Activated CD8-positive, alpha-beta memory T cell treated with anti-CD3 and anti-CD28 coated beads for 36 hours (primary cell): ENCODE measurements around the gene ABLIM1. TPM values are rescaled to one million over a fixed set of nuclear protein-coding genes. Genes with fewer than 3 reads are reported as not detected.

Source experiments
- CTCF ChIA-PET: fragments of 350-600 bp; sonication (Branson Sonifier 250); formaldehyde crosslinking; loops from one replicate; lab custom pipeline; 2021; ENCODE audit warnings: antibody characterized with exemption; lab: Charles Lee
- POLR2A ChIA-PET: fragments of 350-600 bp; sonication (Branson Sonifier 250); formaldehyde crosslinking; loops from one replicate; lab custom pipeline; 2021; ENCODE audit warnings: antibody characterized with exemption; lab: Charles Lee
- total RNA-seq, 2 experiments: library from RNA; stranded (reverse); gene quantifications; one replicate each; pipeline ENCODE4 v1.2.3, GENCODE V29; 2021

Gene ABLIM1
- total RNA-seq, 2 experiments from 2014 or later: 44.4 to 47.7 TPM

DNA sequence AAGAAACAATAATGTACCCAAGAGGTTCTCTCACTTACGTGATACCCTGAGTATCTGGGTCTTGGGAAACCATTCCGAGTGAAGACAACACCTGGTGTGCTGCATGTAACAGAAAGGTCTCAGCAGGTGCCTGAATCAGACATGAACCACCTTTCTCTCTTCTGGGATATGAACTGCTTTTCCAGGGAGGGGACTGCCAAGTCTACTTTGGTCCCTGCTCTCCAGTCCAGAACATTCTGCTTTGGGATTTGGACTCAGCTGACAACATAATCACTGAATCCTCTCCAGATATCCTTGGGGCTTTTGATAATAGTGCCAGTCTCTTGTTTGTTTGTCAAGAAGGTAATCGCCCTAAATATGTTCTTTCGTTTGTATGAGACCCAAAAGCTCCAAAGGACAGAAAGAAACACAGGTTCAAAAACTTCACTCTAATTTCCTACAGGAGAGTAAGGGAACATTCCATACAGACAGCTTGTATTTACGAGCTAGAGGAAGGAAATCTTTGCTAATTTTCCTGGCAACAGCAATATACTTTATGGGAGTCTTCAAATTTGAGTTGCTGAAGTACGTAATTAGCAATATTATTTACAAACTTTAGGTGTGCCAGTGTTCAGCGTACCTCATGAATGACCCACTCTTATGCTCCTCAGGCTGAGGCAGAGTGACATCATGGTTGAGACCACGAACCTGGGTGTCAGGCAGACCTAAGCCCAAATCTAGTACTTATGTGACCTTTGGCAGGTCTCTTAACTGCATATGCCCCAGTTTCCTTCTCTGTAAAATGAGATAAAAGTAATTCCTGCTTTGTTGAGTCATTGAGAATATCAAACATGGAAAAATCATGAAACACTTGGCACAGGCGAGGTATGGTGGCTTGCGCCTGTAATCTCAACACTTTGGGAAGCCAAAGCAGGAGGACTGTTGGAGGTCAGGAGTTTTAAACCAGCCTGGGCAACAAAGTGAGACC is 5.4 kb downstream of the ABLIM1 start:
- POLR2A ChIA-PET: no interaction called here
- CTCF ChIA-PET: no interaction called here

GRCh38 chr10:114650831-114651230 is 7.2 kb downstream of the ABLIM1 start:
- POLR2A ChIA-PET: no interaction called here
- CTCF ChIA-PET: no interaction called here

DNA sequence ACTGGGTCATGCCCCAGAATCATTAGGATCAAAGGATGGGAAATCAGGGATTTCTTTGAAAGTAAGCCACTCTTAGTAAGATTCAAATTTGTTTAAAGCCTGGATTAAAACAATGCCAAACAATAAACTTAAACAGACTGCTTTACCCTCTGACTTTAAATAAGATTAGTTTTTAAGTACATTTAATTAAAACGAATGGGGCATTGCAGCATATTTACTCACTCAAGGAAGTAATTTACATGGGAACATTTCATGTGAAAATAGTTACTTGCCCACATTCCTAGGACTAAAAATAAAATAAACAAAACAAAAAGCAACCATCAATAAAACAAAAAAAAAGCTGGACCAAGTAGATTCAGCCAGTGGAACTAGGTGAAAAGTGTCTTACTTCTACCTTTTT is 7.8 kb downstream of the ABLIM1 start:
- CTCF ChIA-PET: no interaction called here
- POLR2A ChIA-PET: no interaction called here

DNA sequence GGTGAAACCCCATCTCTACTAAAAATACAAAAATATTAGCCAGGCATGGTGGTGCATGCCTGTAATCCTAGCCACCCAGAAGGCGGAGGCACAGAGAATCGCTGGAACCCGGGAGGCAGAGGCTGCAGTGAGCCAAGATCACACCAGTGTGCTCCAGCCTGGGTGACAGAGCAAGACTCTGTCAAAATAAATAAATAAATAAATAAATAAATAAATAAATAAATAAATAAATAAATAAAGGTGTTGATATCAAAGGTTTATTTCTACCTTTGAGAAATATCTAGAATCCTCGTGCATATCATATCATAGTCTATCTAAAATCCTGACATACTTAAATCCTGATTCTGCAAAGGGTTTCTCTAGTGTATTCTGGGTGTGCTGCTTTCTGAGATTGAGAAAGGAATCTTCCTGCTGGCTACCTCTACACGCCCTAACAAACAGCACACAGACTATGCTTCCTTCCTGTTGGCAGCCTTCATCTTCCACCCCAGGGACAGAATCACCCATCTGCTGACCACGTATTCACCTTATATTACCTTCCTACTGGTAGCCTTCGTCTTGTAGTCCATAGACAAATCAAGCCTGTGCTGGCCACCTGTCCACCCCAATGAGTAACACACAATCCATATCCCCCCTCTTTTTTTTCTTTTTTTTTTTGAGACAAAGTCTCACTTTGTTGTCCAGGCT is 8.7 kb downstream of the ABLIM1 start:
- CTCF ChIA-PET: no interaction called here

DNA sequence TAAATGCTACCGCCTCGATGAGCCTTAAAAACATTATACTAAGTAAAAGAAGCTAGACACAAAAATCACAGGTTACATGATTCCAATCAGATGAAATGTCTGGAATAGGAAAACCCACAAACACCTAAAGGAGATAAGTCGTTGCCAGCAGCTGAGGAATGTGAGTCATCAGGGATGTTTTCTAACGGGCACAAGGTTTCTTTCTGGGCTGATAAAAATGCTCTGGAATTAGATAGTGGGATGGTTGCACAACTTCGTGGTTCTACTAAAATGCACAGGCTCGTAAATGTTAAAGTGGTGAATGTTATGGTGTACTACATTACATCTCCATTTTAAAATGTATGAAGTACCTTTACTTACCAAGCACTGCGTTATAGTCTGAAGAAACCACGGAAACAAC is 9.7 kb downstream of the ABLIM1 start:
- CTCF ChIA-PET: no interaction called here
- POLR2A ChIA-PET: no interaction called here

More for the DNA sequence above, 8.7 kb downstream of the ABLIM1 start:
- POLR2A ChIA-PET: no interaction called here

DNA sequence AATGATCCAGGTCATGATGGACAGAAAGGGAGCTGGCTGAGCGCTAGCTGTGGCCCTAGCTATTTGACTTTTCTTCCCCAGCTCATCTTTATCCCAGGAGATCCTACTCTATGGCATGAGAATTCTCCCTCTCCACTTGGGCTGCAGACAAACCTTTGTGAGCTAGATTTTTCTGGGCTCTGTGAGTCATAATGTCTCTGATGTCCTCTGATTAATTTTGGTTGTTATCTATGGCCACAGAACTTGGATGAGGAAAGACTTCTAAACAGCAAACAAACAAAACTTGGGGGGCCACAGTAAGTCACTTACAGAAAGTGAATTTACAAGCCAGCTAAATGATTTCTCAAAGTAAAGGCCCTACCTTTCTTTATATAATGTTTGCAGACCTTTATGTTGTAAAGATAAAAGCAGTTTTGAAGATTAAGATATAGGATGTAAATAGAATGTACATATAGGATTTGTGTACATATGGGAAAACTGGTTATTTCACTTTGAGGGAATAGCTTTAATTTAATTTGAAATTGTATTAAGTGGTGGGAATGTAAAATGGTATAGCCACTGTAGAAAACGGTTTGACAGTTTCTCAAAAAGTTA is 10.4 kb downstream of the ABLIM1 start:
- ChIA-PET POLR2A (no interaction called here), CTCF (no interaction called here)

GRCh38 chr10:114646426-114646825 is 11.6 kb downstream of the ABLIM1 start:
- CTCF ChIA-PET: no interaction called here

DNA sequence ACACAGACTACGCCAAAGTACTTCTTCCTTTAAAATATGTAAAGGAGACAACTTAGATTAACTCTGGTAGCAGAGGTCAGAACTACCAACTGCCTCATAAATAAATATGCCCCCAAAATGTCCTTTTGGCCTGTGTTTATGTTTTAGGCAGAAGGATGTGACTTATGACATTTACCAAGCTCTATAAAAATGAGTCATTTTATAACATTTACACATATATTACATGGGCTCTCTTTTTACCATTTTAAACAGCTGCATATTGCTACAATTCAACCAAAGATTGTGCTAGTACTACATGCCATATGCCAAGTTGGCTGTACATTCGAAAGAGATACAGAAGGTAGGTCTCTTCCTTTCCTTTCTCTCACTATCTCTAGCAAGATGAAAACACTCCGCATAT is 12.4 kb downstream of the ABLIM1 start:
- CTCF ChIA-PET: no interaction called here
- POLR2A ChIA-PET: no interaction called here

More at GRCh38 chr10:114646426-114646825, 11.6 kb downstream of the ABLIM1 start:
- POLR2A ChIA-PET: no interaction called here

DNA sequence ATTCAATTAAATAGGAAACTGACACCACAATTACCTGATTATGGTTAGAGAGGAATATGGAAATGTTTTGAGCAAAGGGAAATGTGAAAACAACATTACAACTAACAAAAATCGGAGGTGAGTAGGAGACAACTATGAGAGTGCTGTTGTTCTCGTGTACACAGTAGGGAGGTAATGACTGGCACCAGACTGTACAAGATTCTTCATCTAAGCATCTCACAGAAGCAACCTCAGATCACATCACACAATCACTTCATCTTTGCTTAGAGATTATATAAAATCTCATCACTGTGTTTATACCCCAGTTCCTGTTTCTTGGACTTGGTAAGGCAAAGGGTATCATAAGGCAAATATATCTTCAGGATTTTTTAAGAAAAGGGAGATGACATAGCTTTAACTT is 14.9 kb downstream of the ABLIM1 start:
- ChIA-PET POLR2A (no interaction called here), CTCF (no interaction called here)

DNA sequence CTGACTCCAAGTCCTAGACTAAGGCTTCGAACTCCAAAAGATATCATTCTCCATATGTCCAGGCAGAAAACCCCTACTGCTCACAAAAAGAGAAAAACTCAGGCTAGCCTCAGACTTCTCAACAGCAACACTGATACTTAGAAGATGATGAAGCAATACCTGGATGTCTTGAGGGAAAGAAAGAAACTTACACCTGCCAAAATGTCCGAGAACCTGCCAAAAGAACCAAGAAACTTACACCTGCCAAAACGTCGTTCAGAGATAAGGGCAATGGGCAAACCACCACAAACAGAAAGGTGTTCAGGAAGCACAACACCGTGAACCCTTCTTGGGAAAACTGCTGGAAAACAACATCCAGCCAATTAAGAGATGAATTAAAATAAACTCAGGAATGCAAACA is 15.3 kb downstream of the ABLIM1 start:
- ChIA-PET CTCF (no interaction called here), POLR2A (no interaction called here)

DNA sequence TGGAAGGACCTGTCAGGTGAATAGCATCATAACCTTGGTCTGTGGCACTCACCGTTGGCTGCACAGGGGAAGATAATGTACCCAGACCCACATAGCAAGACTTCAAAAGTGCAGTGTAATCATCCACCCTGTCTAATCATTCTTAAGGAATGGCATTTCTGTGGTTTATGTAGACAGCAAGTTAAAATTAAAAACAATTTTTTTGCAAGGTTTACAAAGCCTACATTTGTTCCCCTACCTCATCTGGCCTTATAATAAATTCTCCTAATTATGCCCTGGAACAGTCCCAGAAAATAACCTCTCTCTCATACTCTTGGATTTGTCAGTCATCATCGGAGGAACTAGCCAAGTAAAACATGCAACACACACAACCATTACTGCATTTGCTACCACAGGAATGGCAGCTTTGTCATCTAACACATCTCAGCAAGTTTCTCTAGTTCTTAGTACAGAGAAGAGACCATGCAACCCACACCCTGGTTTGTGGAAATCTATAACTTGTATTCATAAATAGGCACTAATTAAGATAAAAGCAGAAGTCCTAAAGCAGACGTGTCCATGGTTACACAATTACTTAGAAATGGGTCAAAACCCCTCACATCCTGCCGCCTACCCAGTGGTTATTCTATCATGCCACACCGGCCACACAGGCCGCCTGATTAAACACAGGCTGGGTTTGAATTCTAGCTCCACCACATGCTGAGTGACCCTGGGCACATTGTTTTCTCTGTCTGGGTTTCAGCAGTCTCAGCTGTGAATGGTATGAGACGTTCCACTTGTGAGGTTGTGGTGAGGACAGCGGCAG is 19.1 kb downstream of the ABLIM1 start:
- CTCF ChIA-PET: no interaction called here

GRCh38 chr10:114635797-114636550 is 22.1 kb downstream of the ABLIM1 start:
- ChIA-PET POLR2A (no interaction called here), CTCF (no interaction called here)

More for the DNA sequence above, 19.1 kb downstream of the ABLIM1 start:
- POLR2A ChIA-PET: no interaction called here

DNA sequence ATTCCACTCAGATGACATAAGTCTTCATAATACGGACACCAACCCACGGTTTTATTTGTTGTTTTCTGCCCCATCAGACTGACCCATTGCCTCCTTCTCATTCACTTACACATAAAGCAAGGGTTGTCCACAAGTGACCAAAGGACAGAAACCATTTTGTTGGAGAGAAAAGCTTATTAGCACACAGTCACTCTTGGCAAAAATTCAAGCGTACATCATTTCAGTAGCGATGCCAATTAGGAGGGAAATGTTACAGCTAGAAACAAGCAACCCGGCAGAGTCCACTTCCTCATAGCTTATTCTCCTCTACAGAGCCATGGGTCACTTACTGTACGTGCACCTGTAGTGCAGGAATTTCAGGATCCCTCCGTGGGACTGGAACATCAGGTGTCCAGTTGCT is 23.0 kb downstream of the ABLIM1 start:
- POLR2A ChIA-PET: no interaction called here

DNA sequence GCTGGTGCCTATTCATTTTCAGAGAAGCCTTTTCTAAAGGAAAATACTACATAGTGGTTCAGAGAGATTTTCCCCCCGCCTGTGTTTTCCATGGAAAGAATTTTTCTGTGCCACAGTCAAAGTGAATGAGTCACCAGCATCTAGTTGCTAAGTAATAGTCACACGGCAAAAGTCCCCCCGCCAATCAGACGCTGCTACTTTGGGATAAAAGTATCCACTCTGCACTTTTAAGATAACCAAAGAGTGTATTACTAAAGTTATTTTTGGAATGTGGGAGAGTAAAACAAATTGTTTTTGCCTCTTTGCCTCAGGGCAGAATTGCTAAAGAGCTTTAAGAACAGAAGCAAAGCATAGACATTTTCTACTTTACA is 23.5 kb downstream of the ABLIM1 start:
- ChIA-PET CTCF (no interaction called here), POLR2A (no interaction called here)

More for the DNA sequence above, 23.0 kb downstream of the ABLIM1 start:
- CTCF ChIA-PET: no interaction called here

- CTCF ChIA-PET: interaction anchor here (0.6 kb wide), 1 partner anchor 1237 kb away, joined by 5 read pairs; no protein-coding TSS in a partner anchor
- POLR2A ChIA-PET: no interaction called here
Measured at GRCh38 chr10:114632869-114633715, 25.0 kb downstream of the ABLIM1 start.

GRCh38 chr10:114631666-114632417 is 26.2 kb downstream of the ABLIM1 start:
- ChIA-PET POLR2A (no interaction called here), CTCF (interaction anchor here (1.6 kb wide), 1 partner anchor 10 kb away, joined by 4 read pairs; no protein-coding TSS in a partner anchor)

DNA sequence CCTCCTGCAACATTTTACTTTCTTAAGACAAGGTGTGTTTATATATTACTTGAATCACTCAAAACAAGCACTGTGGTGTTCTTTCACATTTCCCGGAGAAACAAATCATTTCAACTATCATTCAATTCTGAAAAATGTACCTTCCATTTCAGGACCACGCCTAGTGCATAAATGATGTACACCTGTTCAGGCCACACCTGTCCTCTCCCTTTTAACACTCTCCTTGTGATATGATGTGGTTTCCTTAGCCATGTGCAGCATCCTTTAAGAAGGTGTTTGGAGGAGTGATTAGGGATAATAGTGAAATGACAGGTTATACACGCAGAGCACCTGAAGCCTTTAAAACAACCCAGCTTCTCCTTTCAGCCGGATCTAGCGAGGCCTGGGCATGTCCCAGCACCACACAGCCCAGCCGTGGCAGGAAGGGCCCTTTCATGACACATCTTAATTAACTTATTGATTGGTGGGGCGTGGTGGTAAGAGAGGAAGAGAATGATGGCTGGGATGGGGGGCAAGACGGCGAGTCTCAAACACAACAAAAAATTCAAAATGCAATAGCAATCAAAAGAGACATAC is 26.9 kb downstream of the ABLIM1 start:
- ChIA-PET CTCF (interaction anchor here (1.6 kb wide), 1 partner anchor 9 kb away, joined by 4 read pairs; no protein-coding TSS in a partner anchor), POLR2A (no interaction called here)
